ENCODE results near the gene TMEM72.

- TF ChIP-seq CTCF (IDR thresholded peaks at IDR 0.05) (no peak), POLR2A (IDR thresholded peaks at IDR 0.05) (no peak), EP300 (IDR thresholded peaks at IDR 0.05) (no peak), POLR2AphosphoS5 (IDR thresholded peaks at IDR 0.05) (peak; percentile 27)
Observed at GRCh38 chr10:44955413-44956070, 44.4 kb downstream of the TMEM72 start.
